GM12872 (cell line): ENCODE results near the gene MAPKAP1.

ENCODE experiments used
- CTCF ChIP-seq: IDR thresholded peaks from 3 replicates; pipeline ENCODE4 v1.5.1; 2011; ENCODE audit warnings: low read depth, mild to moderate bottlenecking, low read length, moderate library complexity; ENCODE audit not compliant: insufficient read depth

Gene MAPKAP1

GRCh38 chr9:125428060-125428901 is 278.7 kb downstream of the MAPKAP1 start:
- TF ChIP-seq CTCF, result peak; percentile 69

- TF ChIP-seq CTCF, result no peak
Observed at GRCh38 chr9:125427556-125427955, 279.5 kb downstream of the MAPKAP1 start.

GRCh38 chr9:125426926-125427325 is 280.1 kb downstream of the MAPKAP1 start:
- no peak for TF ChIP-seq CTCF

GRCh38 chr9:125425901-125426515 is 281.0 kb downstream of the MAPKAP1 start:
- TF ChIP-seq CTCF, result no peak

GRCh38 chr9:125425170-125425897 is 281.7 kb downstream of the MAPKAP1 start:
- no peak for TF ChIP-seq CTCF

- no peak for TF ChIP-seq CTCF
Observed at GRCh38 chr9:125423964-125424363, 283.0 kb downstream of the MAPKAP1 start.

GRCh38 chr9:125422853-125423252 is 284.2 kb downstream of the MAPKAP1 start:
- no peak for TF ChIP-seq CTCF
